LNCAP (cell line): ENCODE results near the gene DZIP3.

ENCODE experiments used
- TF ChIP-seq, protein P1 (sequence below): fragments of 450-650 bp; IDR thresholded peaks from 2 replicates; pipeline ENCODE4 v1.5.1; 2017; ENCODE audit warnings: mild to moderate bottlenecking

DZIP3 gene, protein sequence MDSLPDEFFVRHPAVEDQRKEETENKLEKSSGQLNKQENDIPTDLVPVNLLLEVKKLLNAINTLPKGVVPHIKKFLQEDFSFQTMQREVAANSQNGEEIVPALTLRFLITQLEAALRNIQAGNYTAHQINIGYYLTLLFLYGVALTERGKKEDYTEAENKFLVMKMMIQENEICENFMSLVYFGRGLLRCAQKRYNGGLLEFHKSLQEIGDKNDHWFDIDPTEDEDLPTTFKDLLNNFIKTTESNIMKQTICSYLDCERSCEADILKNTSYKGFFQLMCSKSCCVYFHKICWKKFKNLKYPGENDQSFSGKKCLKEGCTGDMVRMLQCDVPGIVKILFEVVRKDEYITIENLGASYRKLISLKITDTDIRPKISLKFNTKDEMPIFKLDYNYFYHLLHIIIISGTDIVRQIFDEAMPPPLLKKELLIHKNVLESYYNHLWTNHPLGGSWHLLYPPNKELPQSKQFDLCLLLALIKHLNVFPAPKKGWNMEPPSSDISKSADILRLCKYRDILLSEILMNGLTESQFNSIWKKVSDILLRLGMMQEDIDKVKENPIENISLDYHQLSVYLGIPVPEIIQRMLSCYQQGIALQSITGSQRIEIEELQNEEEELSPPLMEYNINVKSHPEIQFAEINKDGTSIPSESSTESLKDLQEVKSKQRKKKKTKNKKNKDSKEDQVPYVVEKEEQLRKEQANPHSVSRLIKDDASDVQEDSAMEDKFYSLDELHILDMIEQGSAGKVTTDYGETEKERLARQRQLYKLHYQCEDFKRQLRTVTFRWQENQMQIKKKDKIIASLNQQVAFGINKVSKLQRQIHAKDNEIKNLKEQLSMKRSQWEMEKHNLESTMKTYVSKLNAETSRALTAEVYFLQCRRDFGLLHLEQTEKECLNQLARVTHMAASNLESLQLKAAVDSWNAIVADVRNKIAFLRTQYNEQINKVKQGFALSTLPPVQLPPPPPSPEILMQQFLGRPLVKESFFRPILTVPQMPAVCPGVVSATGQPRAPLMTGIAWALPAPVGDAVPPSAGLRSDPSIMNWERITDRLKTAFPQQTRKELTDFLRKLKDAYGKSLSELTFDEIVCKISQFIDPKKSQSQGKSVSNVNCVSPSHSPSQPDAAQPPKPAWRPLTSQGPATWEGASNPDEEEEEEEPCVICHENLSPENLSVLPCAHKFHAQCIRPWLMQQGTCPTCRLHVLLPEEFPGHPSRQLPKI

DNA sequence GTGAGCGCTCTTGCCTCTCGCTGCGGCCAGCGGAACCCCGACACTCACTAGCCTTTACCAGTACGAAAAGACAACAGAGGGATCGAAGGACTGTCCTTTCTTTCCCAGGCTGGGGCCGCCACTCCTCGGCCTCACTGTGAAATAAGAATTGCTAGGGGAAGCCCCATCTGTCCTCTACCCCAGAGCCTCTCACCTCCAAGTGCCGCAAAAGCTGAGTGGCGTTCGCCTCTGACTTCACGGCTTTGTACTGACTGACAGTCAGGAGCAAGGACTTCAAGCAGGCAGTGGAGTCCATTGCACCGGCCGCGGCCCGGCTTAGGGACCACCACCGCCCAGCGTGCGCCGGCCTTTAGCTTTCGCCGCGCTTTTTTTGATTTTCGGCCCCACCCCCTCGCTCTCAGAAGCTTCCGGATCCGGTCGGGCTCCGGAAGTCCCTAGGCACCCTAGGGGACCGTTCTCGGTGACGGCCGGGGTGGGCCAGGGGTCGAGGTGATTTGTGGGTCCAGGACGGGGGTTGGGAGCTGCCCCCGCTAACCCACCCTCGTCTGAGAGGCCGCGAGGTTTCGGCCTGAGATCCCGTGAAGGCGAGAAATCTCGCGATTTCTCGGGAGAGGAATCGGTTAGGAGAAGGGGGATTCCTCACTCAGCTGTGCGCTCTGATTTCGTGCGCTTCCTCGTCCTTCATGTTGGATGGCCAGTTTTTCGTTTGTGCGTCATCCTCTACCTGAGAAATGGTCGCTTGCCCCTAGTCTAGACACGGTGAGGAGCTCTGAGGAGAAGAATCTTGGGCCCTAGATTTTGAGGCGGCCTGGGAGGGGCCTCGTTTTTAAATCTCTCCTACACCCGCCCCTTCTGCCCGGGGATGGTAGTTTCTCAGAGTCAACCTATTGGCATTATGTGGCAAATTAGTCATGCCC is at the start of gene DZIP3, which contains the start of gene CIP2A:
Gene DZIP3 (plus strand): TSS at position 642 of the 917 bp plus-strand sequence. CDS start 15,685 bp downstream, outside the sequence.
Gene CIP2A (minus strand): TSS at position 358 of the 917 bp plus-strand sequence. CDS start 63 bp downstream, at position 295.
- TF ChIP-seq, protein P1, sequence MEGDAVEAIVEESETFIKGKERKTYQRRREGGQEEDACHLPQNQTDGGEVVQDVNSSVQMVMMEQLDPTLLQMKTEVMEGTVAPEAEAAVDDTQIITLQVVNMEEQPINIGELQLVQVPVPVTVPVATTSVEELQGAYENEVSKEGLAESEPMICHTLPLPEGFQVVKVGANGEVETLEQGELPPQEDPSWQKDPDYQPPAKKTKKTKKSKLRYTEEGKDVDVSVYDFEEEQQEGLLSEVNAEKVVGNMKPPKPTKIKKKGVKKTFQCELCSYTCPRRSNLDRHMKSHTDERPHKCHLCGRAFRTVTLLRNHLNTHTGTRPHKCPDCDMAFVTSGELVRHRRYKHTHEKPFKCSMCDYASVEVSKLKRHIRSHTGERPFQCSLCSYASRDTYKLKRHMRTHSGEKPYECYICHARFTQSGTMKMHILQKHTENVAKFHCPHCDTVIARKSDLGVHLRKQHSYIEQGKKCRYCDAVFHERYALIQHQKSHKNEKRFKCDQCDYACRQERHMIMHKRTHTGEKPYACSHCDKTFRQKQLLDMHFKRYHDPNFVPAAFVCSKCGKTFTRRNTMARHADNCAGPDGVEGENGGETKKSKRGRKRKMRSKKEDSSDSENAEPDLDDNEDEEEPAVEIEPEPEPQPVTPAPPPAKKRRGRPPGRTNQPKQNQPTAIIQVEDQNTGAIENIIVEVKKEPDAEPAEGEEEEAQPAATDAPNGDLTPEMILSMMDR = no peak

DNA sequence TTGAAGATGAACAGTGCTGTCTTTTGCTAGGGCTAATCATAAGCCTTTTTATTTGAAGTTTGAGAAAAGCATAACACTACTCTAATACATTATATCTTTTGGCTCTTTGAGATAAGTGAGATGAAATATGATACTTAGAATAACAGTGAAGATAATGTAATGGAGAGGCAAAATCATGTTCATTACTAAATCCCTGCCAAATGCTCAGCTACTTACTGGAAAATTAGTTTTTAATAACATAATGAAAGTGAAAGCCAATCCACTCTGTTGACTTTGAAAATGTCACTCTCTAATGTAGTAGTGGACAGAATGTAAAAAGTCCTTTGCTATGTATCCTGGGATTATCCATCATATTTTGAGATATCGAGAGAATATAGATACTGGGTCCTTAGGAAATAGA is 43.3 kb upstream of the DZIP3 start:
- TF ChIP-seq, protein P1 = no peak

DNA sequence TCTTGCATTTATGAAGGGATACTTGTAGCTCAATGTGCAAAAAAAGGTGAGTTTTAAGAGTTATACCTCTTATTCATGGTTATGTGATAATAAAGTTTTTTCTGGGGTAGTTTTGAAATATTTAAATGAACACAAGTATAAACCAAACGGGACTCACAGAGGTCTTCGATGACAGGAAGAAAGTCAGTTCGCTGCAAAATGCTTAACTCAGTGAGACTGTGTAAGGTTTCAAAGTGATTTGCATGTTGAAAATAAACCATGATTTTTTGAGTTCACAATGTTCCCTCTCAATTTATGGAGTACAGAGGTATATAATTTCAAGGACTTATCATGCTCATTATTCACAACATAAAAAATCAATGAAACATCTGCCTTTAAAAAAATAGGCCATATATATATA is 42.8 kb upstream of the DZIP3 start:
- TF ChIP-seq, protein P1 = no peak

DNA sequence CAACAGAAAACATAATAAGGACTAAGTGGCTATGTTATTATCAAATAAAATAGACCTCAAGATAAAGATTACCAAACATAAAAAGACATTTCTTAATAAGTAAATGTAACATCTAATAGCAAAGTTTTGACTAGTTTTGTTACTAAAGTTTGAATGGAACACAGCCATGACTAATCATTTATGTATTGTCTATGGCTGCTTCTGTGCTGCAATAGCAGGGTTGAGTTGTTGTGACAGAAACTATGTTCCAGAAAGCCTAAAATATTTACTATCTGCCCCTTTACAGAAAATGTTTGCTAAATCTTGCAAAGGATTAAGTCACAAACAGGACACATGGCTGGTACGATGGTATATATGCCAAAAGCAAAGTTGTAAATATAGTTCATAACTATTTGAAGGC is 41.2 kb upstream of the DZIP3 start:
- TF ChIP-seq, protein P1 = no peak

DNA sequence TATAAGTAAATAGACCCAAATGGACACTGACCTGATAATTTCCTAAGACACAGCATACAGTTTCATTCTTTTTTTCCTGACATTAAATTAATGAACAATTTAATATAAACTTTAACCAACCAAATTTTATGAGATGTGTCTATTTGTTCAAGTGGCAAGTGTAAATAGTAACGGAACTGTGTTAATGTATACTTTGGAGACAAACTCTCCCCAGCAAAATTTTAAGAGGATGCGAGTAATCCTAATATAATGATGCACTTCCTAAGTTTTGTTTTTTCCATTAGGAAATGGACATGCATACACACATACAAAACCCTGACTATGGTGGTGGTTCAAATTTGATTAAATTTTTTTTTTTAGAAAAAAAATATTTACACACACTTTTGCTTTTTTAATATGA is 40.6 kb upstream of the DZIP3 start:
- TF ChIP-seq, protein P1 = no peak

DNA sequence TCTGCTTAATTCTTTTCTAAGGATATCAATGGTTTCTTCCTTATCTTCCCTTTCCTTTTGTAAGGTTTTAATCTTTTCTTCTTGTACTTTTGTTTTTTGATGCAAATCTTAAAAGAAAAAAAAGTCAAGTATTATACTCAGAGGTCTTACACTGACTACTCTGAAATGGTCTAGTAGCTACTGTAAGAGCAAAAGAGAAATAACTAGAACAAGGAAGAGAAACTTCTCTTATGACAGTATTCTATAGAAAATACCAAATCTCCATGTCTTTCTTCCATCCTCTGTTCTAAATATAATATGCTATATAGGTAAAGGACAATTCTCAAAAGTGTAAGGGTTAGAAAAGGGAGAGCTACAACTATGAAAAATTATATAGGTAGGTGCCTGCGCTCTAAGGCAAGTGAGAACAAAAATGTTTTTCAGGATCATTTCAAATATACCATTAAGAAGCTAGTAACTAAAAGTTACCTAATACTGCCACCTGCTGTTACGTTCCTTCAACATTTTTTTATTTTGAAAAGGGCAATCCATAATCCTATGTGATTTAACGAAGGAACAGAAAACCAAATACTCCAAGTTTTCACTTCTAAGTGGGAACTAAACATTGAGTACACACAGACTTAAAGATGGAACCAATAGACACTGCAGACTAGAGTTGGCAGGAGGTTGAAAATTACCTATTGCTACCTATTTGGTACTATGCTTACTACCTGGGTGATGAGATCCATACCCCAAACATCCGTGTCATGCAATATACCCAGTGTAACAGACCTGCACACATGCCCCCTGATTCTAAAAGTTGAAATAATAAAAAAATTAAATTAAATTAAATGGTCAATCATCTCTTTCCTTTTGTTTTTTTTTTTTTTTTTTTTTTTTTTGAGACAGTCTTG is 37.0 kb upstream of the DZIP3 start:
- TF ChIP-seq, protein P1 = peak; percentile 57; the same call in 1 of the 2 replicates
